SK-N-MC (cell line): Measurements from ENCODE around the gene ACP4.

Source experiments
- DNase-seq: peaks from one replicate; pipeline ENCODE4 v3.0.0-alpha.2; 2011; ENCODE audit warnings: low read depth, low spot score
- H3K27ac ChIP-seq: fragments of 200-600 bp; sonication (generic); 2 replicates; pipeline ENCODE4 v1.5.1; 2016; ENCODE audit warnings: mixed run types
- H3K36me3 ChIP-seq: fragments of 200-600 bp; sonication (generic); 2 replicates; pipeline ENCODE4 v1.6.1; 2017; ENCODE audit warnings: antibody characterized with exemption, low read length, mixed read lengths; ENCODE audit not compliant: insufficient read depth
- H3K4me3 ChIP-seq: fragments of 200-600 bp; sonication (generic); 2 replicates; pipeline ENCODE4 v1.5.1; 2016
- H3K9ac ChIP-seq: fragments of 200-600 bp; sonication (generic); 2 replicates; pipeline ENCODE4 v1.8.0; 2017; ENCODE audit warnings: mixed run types, mixed read lengths; ENCODE audit not compliant: insufficient read length
- H3K9me3 ChIP-seq: fragments of 200-600 bp; sonication (generic); 2 replicates; pipeline ENCODE4 v1.6.1; 2017; ENCODE audit warnings: low read depth, mild to moderate bottlenecking, antibody characterized with exemption, low read length, moderate library complexity, mixed read lengths
- EZH2 ChIP-seq: fragments of 200-600 bp; sonication (generic); IDR thresholded peaks from one replicate; pipeline ENCODE4 v1.6.1; 2017; ENCODE audit warnings: antibody characterized with exemption
- FOXP2 ChIP-seq: optimal IDR thresholded peaks from 2 replicates; pipeline ENCODE3; 2011; ENCODE audit warnings: mild to moderate bottlenecking, moderate library complexity; ENCODE audit not compliant: insufficient read depth; ENCODE audit errors: extremely low read length, control extremely low read depth
- POLR2AphosphoS5 ChIP-seq: IDR thresholded peaks from 2 replicates; pipeline ENCODE4 v1.6.1; 2012; ENCODE audit warnings: mild to moderate bottlenecking, low read depth, low read length, borderline replicate concordance

The ACP4 gene

GRCh38 chr19:50785329-50785728 lies 4.9 kb upstream of the ACP4 start:
- H3K9ac ChIP-seq, result no peak overlapping the region
- no peaks in the 10 kb centered on the region for H3K9me3 ChIP-seq
- H3K36me3 ChIP-seq, result no peaks in the 10 kb centered on the region
- no peak overlapping the region for H3K27ac ChIP-seq
- no peak for DNase-seq
- no peak overlapping the region for H3K4me3 ChIP-seq
- TF ChIP-seq FOXP2, result no peak
- no peak for TF ChIP-seq EZH2
- TF ChIP-seq POLR2AphosphoS5, result no peak

- Histone ChIP-seq H3K27ac (no peak overlapping the region), H3K4me3 (no peak overlapping the region), H3K9me3 (no peaks in the 10 kb centered on the region), H3K36me3 (no peaks in the 10 kb centered on the region), H3K9ac (no peak overlapping the region)
- DNase-seq, result no peak
- no peak for TF ChIP-seq POLR2AphosphoS5
- TF ChIP-seq FOXP2, result no peak
- no peak for TF ChIP-seq EZH2
These were observed 780 bp downstream of the ACP4 start for GRCh38 chr19:50790922-50791467.

GRCh38 chr19:50791594-50792271 lies 1.5 kb downstream of the ACP4 start:
- no peak for TF ChIP-seq FOXP2
- TF ChIP-seq EZH2, result no peak
- no peak for TF ChIP-seq POLR2AphosphoS5
- H3K4me3 ChIP-seq, result no peak overlapping the region
- H3K36me3 ChIP-seq, result no peaks in the 10 kb centered on the region
- H3K9me3 ChIP-seq, result no peaks in the 10 kb centered on the region
- no peak overlapping the region for H3K9ac ChIP-seq
- H3K27ac ChIP-seq, result no peak overlapping the region
- no peak for DNase-seq

- no peak overlapping the region for H3K9ac ChIP-seq
- H3K27ac ChIP-seq, result no peak overlapping the region
- no peak for TF ChIP-seq FOXP2
- no peak for TF ChIP-seq POLR2AphosphoS5
- no peak for TF ChIP-seq EZH2
- H3K9me3 ChIP-seq, result no peaks in the 10 kb centered on the region
- peaks cover 5% of the 10 kb centered on the region for H3K36me3 ChIP-seq
- no peak overlapping the region for H3K4me3 ChIP-seq
- no peak for DNase-seq
These were observed 2.3 kb downstream of the ACP4 start for GRCh38 chr19:50792272-50793250.

GRCh38 chr19:50793558-50794065 lies 3.4 kb downstream of the ACP4 start:
- Histone ChIP-seq H3K27ac (no peak overlapping the region), H3K4me3 (no peak overlapping the region), H3K9me3 (no peaks in the 10 kb centered on the region), H3K36me3 (peaks cover 15% of the 10 kb centered on the region), H3K9ac (no peak overlapping the region)
- TF ChIP-seq EZH2 (no peak), FOXP2 (no peak), POLR2AphosphoS5 (no peak)
- DNase-seq, result no peak

- Histone ChIP-seq H3K27ac (no peak overlapping the region), H3K36me3 (peaks cover 22% of the 10 kb centered on the region), H3K4me3 (no peak overlapping the region), H3K9me3 (no peaks in the 10 kb centered on the region), H3K9ac (no peak overlapping the region)
- no peak for DNase-seq
- TF ChIP-seq FOXP2 (no peak), EZH2 (no peak), POLR2AphosphoS5 (no peak; the same call in 1 of the 2 replicates)
These were observed 4.1 kb downstream of the ACP4 start for GRCh38 chr19:50794074-50794875.

- no peak overlapping the region for H3K4me3 ChIP-seq
- H3K9ac ChIP-seq, result no peak overlapping the region
- H3K27ac ChIP-seq, result peak overlapping the region; percentile 47; the same call in 1 of the 2 replicates
- DNase-seq, result no peak
- no peaks in the 10 kb centered on the region for H3K9me3 ChIP-seq
- H3K36me3 ChIP-seq, result peaks cover 30% of the 10 kb centered on the region
- TF ChIP-seq FOXP2, result no peak
- TF ChIP-seq POLR2AphosphoS5, result peak; percentile 87
These were observed 4.9 kb downstream of the ACP4 start for GRCh38 chr19:50794876-50795663.

GRCh38 chr19:50795664-50796073 lies 5.5 kb downstream of the ACP4 start:
- H3K9me3 ChIP-seq, result no peaks in the 10 kb centered on the region
- peak overlapping the region; percentile 47; the same call in 1 of the 2 replicates for H3K27ac ChIP-seq
- H3K9ac ChIP-seq, result no peak overlapping the region
- H3K4me3 ChIP-seq, result no peak overlapping the region
- no peak for DNase-seq
- TF ChIP-seq POLR2AphosphoS5, result no peak; the same call in 1 of the 2 replicates
- TF ChIP-seq EZH2, result no peak
- TF ChIP-seq FOXP2, result no peak
- peaks cover 36% of the 10 kb centered on the region for H3K36me3 ChIP-seq
